Mesenchymal stem cell (in vitro differentiated cells and primary cell): ENCODE results near the gene POLN.

Experiments used
- DNase-seq: peaks from one replicate; pipeline ENCODE4 v3.0.0-alpha.2; 2013
- H2AFZ ChIP-seq: one replicate; pipeline ENCODE4 v1.6.1; 2013; ENCODE audit warnings: low read depth, mild to moderate bottlenecking, control low read depth, inconsistent platforms, low read length, moderate library complexity
- H2AK5ac ChIP-seq: 2 replicates; pipeline ENCODE4 v1.6.1; 2013; ENCODE audit warnings: low read length, moderate library complexity, mild to moderate bottlenecking, inconsistent platforms; ENCODE audit not compliant: severe bottlenecking
- H2BK120ac ChIP-seq: one replicate; pipeline ENCODE4 v1.6.1; 2013; ENCODE audit warnings: low read depth, mild to moderate bottlenecking, inconsistent platforms, low read length, moderate library complexity
- H2BK12ac ChIP-seq, 2 experiments: one replicate each; pipeline ENCODE4 v1.6.1; 2013; ENCODE audit warnings: inconsistent platforms in 2 of 2, low read length in 2 of 2, mild to moderate bottlenecking in 2 of 2, moderate library complexity in 2 of 2, control low read depth in 1 of 2
- H2BK15ac ChIP-seq: one replicate; pipeline ENCODE4 v1.6.1; 2013; ENCODE audit warnings: mild to moderate bottlenecking, low read depth, inconsistent platforms; ENCODE audit not compliant: poor library complexity, severe bottlenecking
- H2BK5ac ChIP-seq: 2 replicates; pipeline ENCODE4 v1.6.1; 2013; ENCODE audit warnings: low read depth, mild to moderate bottlenecking, low read length, control low read depth, inconsistent platforms; ENCODE audit not compliant: poor library complexity, severe bottlenecking
- H3K14ac ChIP-seq, 2 experiments: one replicate each; pipeline ENCODE4 v1.6.1; 2013; ENCODE audit warnings: inconsistent platforms in 2 of 2, low read length in 2 of 2, control low read depth in 1 of 2, mild to moderate bottlenecking in 1 of 2, moderate library complexity in 1 of 2
- H3K18ac ChIP-seq, 2 experiments: one replicate each; pipeline ENCODE4 v1.6.1; 2013; ENCODE audit warnings: inconsistent platforms in 2 of 2, low read length in 2 of 2, control low read depth in 1 of 2, low read depth in 1 of 2, mild to moderate bottlenecking in 1 of 2
- H3K23ac ChIP-seq, 2 experiments: one replicate each; pipeline ENCODE4 v1.6.1; 2013; ENCODE audit warnings: inconsistent platforms in 2 of 2, low read length in 2 of 2, mild to moderate bottlenecking in 2 of 2, moderate library complexity in 2 of 2, control low read depth in 1 of 2
- H3K27ac ChIP-seq: 2 replicates; pipeline ENCODE4 v1.5.1; 2013; ENCODE audit warnings: mild to moderate bottlenecking, moderate library complexity, low read length, control low read depth, inconsistent platforms; ENCODE audit not compliant: poor library complexity, severe bottlenecking
- H3K27me3 ChIP-seq, 2 experiments: 2 replicates each; pipeline versions ENCODE4 v1.6.1 to v1.7.0; 2013; ENCODE audit warnings: low read length in 2 of 2, mild to moderate bottlenecking in 2 of 2, moderate library complexity in 2 of 2, control low read depth in 1 of 2, inconsistent platforms in 1 of 2; ENCODE audit not compliant: control insufficient read depth in 1 of 2, insufficient read depth in 1 of 2
- H3K36me3 ChIP-seq, 2 experiments: 2 replicates each; pipeline versions ENCODE4 v1.6.1 to v1.7.0; 2013; ENCODE audit warnings: low read length in 2 of 2, control low read depth in 1 of 2, inconsistent platforms in 1 of 2, low read depth in 1 of 2, mild to moderate bottlenecking in 1 of 2; ENCODE audit not compliant: insufficient read depth in 2 of 2, control insufficient read depth in 1 of 2
- H3K4ac ChIP-seq, 2 experiments: one replicate each; pipeline ENCODE4 v1.6.1; 2013; ENCODE audit warnings: inconsistent platforms in 2 of 2, low read length in 2 of 2, mild to moderate bottlenecking in 2 of 2, moderate library complexity in 2 of 2, control low read depth in 1 of 2, low read depth in 1 of 2
- H3K4me1 ChIP-seq: 2 replicates; pipeline ENCODE4 v1.6.1; 2013; ENCODE audit warnings: low read depth, low read length, control low read depth; ENCODE audit not compliant: control insufficient read depth, insufficient read depth
- H3K4me2 ChIP-seq: 2 replicates; pipeline ENCODE4 v1.6.1; 2013; ENCODE audit warnings: low read length, mild to moderate bottlenecking, inconsistent platforms; ENCODE audit not compliant: poor library complexity, severe bottlenecking
- H3K4me3 ChIP-seq, 2 experiments: 2 replicates each; pipeline versions ENCODE4 v1.5.1 to v1.7.0; 2013; ENCODE audit warnings: low read length in 2 of 2, mild to moderate bottlenecking in 2 of 2, control low read depth in 1 of 2, low read depth in 1 of 2; ENCODE audit not compliant: insufficient read depth in 1 of 2
- H3K79me1 ChIP-seq: replicated peaks from 2 replicates; pipeline ENCODE4 v1.6.1; 2013; ENCODE audit warnings: mild to moderate bottlenecking, control low read depth, low read length, inconsistent platforms; ENCODE audit not compliant: poor library complexity, severe bottlenecking
- H3K9ac ChIP-seq: 2 replicates; pipeline ENCODE4 v1.7.0; 2013; ENCODE audit warnings: mild to moderate bottlenecking, low read length, moderate library complexity
- H3K9me3 ChIP-seq: 2 replicates; pipeline ENCODE4 v1.7.0; 2013; ENCODE audit warnings: mild to moderate bottlenecking, low read length; ENCODE audit not compliant: control insufficient read depth
- H4K8ac ChIP-seq: one replicate; pipeline ENCODE4 v1.6.1; 2013; ENCODE audit warnings: inconsistent platforms, mild to moderate bottlenecking, low read length, moderate library complexity
- H4K91ac ChIP-seq: one replicate; pipeline ENCODE4 v1.6.1; 2013; ENCODE audit warnings: mild to moderate bottlenecking, low read length, inconsistent platforms
- WGBS: methylation state at CpG from one replicate; pipeline ENCODE4 v1.1.7; 2013; ENCODE audit warnings: mixed read lengths; 5-methylcytosine and 5-hydroxymethylcytosine counted together

POLN gene

DNA sequence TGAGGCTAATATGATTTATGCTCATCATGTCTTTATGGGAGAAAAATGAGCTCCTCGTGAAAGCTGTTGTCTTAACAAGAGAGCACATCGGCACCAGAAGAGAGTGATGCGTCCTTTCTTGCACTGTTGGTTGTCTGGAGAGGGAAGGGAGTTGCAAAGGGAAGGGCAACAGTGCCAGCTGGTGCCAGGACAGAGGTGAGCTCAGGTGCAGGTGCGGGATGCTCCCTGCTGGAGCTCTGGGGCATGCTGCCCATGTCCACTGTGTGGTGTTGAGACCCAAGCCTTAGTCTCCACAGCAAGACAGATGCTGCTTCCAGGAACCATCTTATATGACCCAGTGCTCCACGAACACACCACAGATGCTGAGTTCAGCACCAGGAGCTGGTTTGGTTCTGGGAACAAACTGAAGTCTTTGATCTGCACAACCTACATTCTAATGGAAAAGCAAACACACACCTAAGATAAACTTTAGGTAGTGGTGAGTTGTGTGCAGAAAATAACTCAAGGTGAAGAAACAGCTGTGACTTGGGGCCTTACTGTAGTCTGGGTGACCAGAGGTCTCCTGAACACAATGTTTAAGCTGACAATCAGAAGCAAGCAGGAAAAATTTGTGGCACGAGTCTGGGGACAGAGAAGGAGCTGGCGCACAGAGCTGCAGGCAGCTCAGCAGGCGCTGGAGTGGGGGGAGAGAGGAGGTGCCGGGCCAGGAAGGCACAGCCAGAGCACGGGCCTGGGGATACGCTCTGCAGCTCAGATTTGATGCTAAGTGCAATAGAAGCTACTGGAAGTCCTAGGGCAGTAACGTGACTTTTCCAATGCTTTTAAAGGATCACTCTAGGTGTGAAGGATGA is 73.2 kb downstream of the POLN start:
- no peak overlapping the region for H2AK5ac ChIP-seq
- no peak overlapping the region for H3K4me3 ChIP-seq
- DNase-seq = no peak
- no peak overlapping the region for H3K14ac ChIP-seq
- H2BK5ac ChIP-seq = no peak overlapping the region
- no peak overlapping the region for H4K8ac ChIP-seq
- no peak overlapping the region for H4K91ac ChIP-seq
- H3K18ac ChIP-seq = no peak overlapping the region
- H2BK12ac ChIP-seq = no peak overlapping the region
- no peaks in the 10 kb centered on the region for H3K79me1 ChIP-seq
- H3K4ac ChIP-seq = no peak overlapping the region
- H2BK15ac ChIP-seq = no peak overlapping the region
- no peak overlapping the region for H2AFZ ChIP-seq
- peaks cover 20 to 37% of the 10 kb centered on the region in 2 experiments for H3K36me3 ChIP-seq
- no peaks in the 10 kb centered on the region for H3K9me3 ChIP-seq
- H3K27me3 ChIP-seq = no peaks in the 10 kb centered on the region
- H2BK120ac ChIP-seq = no peak overlapping the region
- no peak overlapping the region for H3K4me2 ChIP-seq
- WGBS = 86% methylated on average over 12 of the region's 12 CpGs
- peak overlapping the region in 1 of 2 experiments; percentile 32 for H3K23ac ChIP-seq
- no peaks in the 10 kb centered on the region for H3K4me1 ChIP-seq
- no peak overlapping the region for H3K27ac ChIP-seq
- no peak overlapping the region for H3K9ac ChIP-seq

DNA sequence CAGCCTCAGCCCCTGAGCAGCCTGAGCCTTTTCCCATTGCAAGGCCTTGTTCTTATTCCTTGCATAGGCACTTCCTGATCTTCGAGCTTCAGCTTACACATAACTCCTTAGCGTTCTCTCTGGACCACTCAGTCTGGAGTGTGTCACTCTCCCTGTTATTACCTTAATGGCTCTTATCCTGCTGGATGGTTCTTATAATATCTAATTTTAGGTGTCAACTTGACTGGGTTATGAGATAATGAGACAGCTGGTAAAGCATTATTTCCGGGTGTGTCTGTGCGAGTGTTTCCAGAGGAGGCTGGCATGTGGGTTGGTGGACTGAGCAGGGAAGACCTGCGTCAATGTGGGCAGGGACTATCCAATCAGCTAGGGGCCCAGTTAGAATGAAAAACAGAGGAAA is 75.7 kb downstream of the POLN start:
- Histone ChIP-seq H4K91ac (no peak overlapping the region), H3K9ac (no peak overlapping the region), H3K36me3 (peaks cover 22 to 37% of the 10 kb centered on the region in 2 experiments), H4K8ac (no peak overlapping the region), H3K4ac (no peak overlapping the region), H3K14ac (no peak overlapping the region), H2AFZ (no peak overlapping the region), H2BK5ac (no peak overlapping the region), H2BK12ac (no peak overlapping the region), H2AK5ac (no peak overlapping the region), H2BK120ac (no peak overlapping the region), H3K23ac (no peak overlapping the region), H3K4me1 (no peaks in the 10 kb centered on the region), H2BK15ac (no peak overlapping the region), H3K18ac (no peak overlapping the region), H3K9me3 (no peaks in the 10 kb centered on the region), H3K27ac (no peak overlapping the region), H3K27me3 (no peaks in the 10 kb centered on the region), H3K4me3 (no peak overlapping the region), H3K4me2 (no peak overlapping the region), H3K79me1 (no peaks in the 10 kb centered on the region)
- WGBS = 89% methylated on average over 3 of the region's 5 CpGs
- no peak for DNase-seq

DNA sequence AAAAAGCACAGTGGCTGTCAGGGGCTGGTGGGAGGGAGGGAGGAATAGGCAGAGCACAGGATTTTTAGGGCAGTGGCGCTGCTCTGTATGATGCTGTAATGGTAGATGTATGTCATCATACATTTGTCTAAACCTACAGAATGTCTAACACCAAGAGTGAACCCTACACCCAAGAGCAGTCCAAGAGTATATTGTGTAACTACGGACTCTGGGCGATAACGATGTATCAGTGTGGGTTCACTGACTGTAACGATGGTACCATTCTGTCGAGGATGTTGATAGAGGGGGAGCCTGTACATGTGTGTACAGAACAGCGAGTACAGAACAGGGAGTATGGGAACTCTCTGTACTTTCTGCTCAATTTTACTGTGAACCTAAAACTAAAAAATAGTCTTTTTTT is 76.5 kb downstream of the POLN start:
- H3K14ac ChIP-seq = no peak overlapping the region
- no peak overlapping the region for H2AFZ ChIP-seq
- H2BK5ac ChIP-seq = no peak overlapping the region
- no peaks in the 10 kb centered on the region for H3K9me3 ChIP-seq
- H4K91ac ChIP-seq = no peak overlapping the region
- no peaks in the 10 kb centered on the region for H3K27me3 ChIP-seq
- peaks cover 24 to 34% of the 10 kb centered on the region in 2 experiments for H3K36me3 ChIP-seq
- H3K9ac ChIP-seq = no peak overlapping the region
- no peak overlapping the region for H3K4ac ChIP-seq
- H3K4me3 ChIP-seq = no peak overlapping the region
- H4K8ac ChIP-seq = no peak overlapping the region
- H3K4me2 ChIP-seq = no peak overlapping the region
- no peaks in the 10 kb centered on the region for H3K79me1 ChIP-seq
- whole genome bisulfite sequencing = 96% methylated on average over 6 of the region's 7 CpGs
- peaks cover 1% of the 10 kb centered on the region for H3K4me1 ChIP-seq
- H3K18ac ChIP-seq = no peak overlapping the region
- no peak overlapping the region for H3K27ac ChIP-seq
- no peak overlapping the region for H2AK5ac ChIP-seq
- no peak overlapping the region for H2BK15ac ChIP-seq
- no peak overlapping the region for H2BK120ac ChIP-seq
- H2BK12ac ChIP-seq = no peak overlapping the region
- H3K23ac ChIP-seq = no peak overlapping the region
- no peak for DNase-seq

DNA sequence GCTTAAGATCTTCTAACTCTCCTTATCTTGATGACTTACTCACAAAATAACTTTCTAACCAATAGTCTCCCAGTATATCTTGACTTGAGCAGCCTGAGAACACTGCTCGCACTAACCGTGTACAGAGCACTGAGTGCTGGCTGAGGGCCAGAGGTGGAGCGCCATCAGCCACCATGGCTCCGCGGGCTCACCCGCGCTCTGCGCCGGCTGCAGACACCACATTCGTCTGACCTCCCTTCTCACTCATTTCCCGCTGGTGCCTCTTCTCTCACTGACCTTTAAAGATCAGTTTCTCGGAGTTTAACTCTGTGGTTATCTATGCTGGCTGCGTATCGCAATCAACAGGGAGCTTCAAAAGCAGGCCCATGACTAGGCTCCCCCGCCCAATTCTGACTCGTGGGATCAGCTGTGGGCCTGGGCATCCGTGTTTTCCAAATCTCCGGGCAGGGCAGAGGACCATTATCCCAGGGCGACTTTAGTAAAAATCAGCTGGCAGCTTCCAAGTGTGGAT is 78.6 kb downstream of the POLN start:
- no peak overlapping the region for H4K8ac ChIP-seq
- 88% methylated on average over 19 of the region's 19 CpGs for WGBS
- no peak overlapping the region for H3K18ac ChIP-seq
- H4K91ac ChIP-seq = no peak overlapping the region
- H3K23ac ChIP-seq = no peak overlapping the region
- no peak overlapping the region for H3K14ac ChIP-seq
- no peaks in the 10 kb centered on the region for H3K9me3 ChIP-seq
- no peak overlapping the region for H2BK12ac ChIP-seq
- no peak overlapping the region for H2BK120ac ChIP-seq
- no peak overlapping the region for H3K4me2 ChIP-seq
- H3K9ac ChIP-seq = no peak overlapping the region
- no peak overlapping the region for H3K4ac ChIP-seq
- no peak overlapping the region for H2AK5ac ChIP-seq
- peak overlapping the region; percentile 85 for H2BK15ac ChIP-seq
- H2BK5ac ChIP-seq = no peak overlapping the region
- no peak overlapping the region for H3K4me3 ChIP-seq
- no peak overlapping the region for H2AFZ ChIP-seq
- H3K27ac ChIP-seq = no peak overlapping the region
- peaks cover 2% of the 10 kb centered on the region for H3K4me1 ChIP-seq
- no peaks in the 10 kb centered on the region for H3K79me1 ChIP-seq
- DNase-seq = no peak
- H3K36me3 ChIP-seq = peaks cover 12 to 15% of the 10 kb centered on the region in 2 experiments
- H3K27me3 ChIP-seq = no peaks in the 10 kb centered on the region
